ENCODE measurements around the gene GPR84. TPM values are rescaled to one million over a fixed set of nuclear protein-coding genes. Genes with fewer than 3 reads are reported as not detected.
A peak's percentile ranks its signal among the peaks of the same experiment; 100 is the strongest.
"Not testable (repeated sequence)": the region's sequence is repeated elsewhere in the genome, so short reads cannot be mapped to it uniquely, and the experiment has no call there.

GPR84 gene
- total and polyA plus RNA-seq, 5 donors = 0.20 to 0.71 (median 0.40) TPM

GRCh38 chr12:54360717-54361456 lies 3.4 kb downstream of the GPR84 start:
- H3K9me3 ChIP-seq (ENCODE audit: control insufficient read depth, low read length) = no peaks in the 10 kb centered on the region
- H3K4me1 ChIP-seq (ENCODE audit: control insufficient read depth, insufficient read depth, low read length) = peaks cover 3% of the 10 kb centered on the region
- no peak overlapping the region for H3K27ac ChIP-seq (ENCODE audit: low read length)
- ATAC-seq = no peak
- DNase-seq = peak; percentile 61 to 91 (median 84)
- no peak overlapping the region for H3K4me3 ChIP-seq (ENCODE audit: low read length)
- intact Hi-C loops (cut with DNase I) = loop anchor here (5.0 to 10.0 kb wide), 6 partner anchors 66 to 346 kb away; partner anchors contain the start of genes CBX5 (in 1 of the 4) and HNRNPA1 (in 1 of the 4)
- no peaks in the 10 kb centered on the region for H3K27me3 ChIP-seq (ENCODE audit: control insufficient read depth, insufficient read depth)
- 66% methylated on average over 16 of the region's 16 CpGs for WGBS

GRCh38 chr12:54359762-54360351 lies 4.4 kb downstream of the GPR84 start:
- intact Hi-C loops (cut with DNase I) = loop anchor here (5.0 to 10.0 kb wide), 6 partner anchors 65 to 345 kb away; partner anchors contain the start of genes CBX5 (in 1 of the 4) and HNRNPA1 (in 1 of the 4)
- ATAC-seq (no peak), DNase-seq (no peak)
- WGBS = 49% methylated on average over 9 of the region's 9 CpGs
- Histone ChIP-seq H3K4me3 (ENCODE audit: low read length) (peak overlapping the region; percentile 63), H3K27me3 (ENCODE audit: control insufficient read depth, insufficient read depth) (no peaks in the 10 kb centered on the region), H3K27ac (ENCODE audit: low read length) (peak overlapping the region; percentile 92), H3K4me1 (ENCODE audit: control insufficient read depth, insufficient read depth, low read length) (peaks cover 3% of the 10 kb centered on the region), H3K9me3 (ENCODE audit: control insufficient read depth, low read length) (no peaks in the 10 kb centered on the region)

GRCh38 chr12:54358945-54359761 lies 5.1 kb downstream of the GPR84 start:
- WGBS = under 1% methylated on average over 40 of the region's 40 CpGs
- intact Hi-C loops (cut with DNase I) = no loop called here
- Histone ChIP-seq H3K27me3 (ENCODE audit: control insufficient read depth, insufficient read depth) (no peaks in the 10 kb centered on the region), H3K9me3 (ENCODE audit: control insufficient read depth, low read length) (no peaks in the 10 kb centered on the region), H3K4me1 (ENCODE audit: control insufficient read depth, insufficient read depth, low read length) (peaks cover 3% of the 10 kb centered on the region), H3K4me3 (ENCODE audit: low read length) (peak overlapping the region; percentile 63), H3K27ac (ENCODE audit: low read length) (peak overlapping the region; percentile 92)
- peak; percentile 97 to 98 for ATAC-seq
- peak; percentile 96 to 98 (median 97) for DNase-seq

GRCh38 chr12:54358191-54358944 lies 5.9 kb downstream of the GPR84 start:
- no peaks in the 10 kb centered on the region for H3K27me3 ChIP-seq (ENCODE audit: control insufficient read depth, insufficient read depth)
- peak overlapping the region; percentile 61 for H3K27ac ChIP-seq (ENCODE audit: low read length)
- WGBS = 6% methylated on average over 15 of the region's 15 CpGs
- ATAC-seq (no peak), DNase-seq (no peak)
- peak overlapping the region; percentile 63 for H3K4me3 ChIP-seq (ENCODE audit: low read length)
- H3K9me3 ChIP-seq (ENCODE audit: control insufficient read depth, low read length) = no peaks in the 10 kb centered on the region
- peaks cover 3% of the 10 kb centered on the region for H3K4me1 ChIP-seq (ENCODE audit: control insufficient read depth, insufficient read depth, low read length)
- intact Hi-C loops (cut with DNase I) = no loop called here

- intact Hi-C loops (cut with DNase I) = no loop called here
- Histone ChIP-seq H3K27ac (ENCODE audit: low read length) (no peak overlapping the region), H3K9me3 (ENCODE audit: control insufficient read depth, low read length) (no peaks in the 10 kb centered on the region), H3K27me3 (ENCODE audit: control insufficient read depth, insufficient read depth) (no peaks in the 10 kb centered on the region), H3K4me3 (ENCODE audit: low read length) (no peak overlapping the region), H3K4me1 (ENCODE audit: control insufficient read depth, insufficient read depth, low read length) (peaks cover 4% of the 10 kb centered on the region)
- DNase-seq = no peak
- WGBS = 48% methylated on average over 2 of the region's 2 CpGs
- no peak for ATAC-seq
These were observed 6.6 kb downstream of the GPR84 start for GRCh38 chr12:54357506-54358190.

GRCh38 chr12:54356951-54357356 lies 7.3 kb downstream of the GPR84 start:
- Histone ChIP-seq H3K27me3 (ENCODE audit: control insufficient read depth, insufficient read depth) (no peaks in the 10 kb centered on the region), H3K4me1 (ENCODE audit: control insufficient read depth, insufficient read depth, low read length) (peaks cover 7% of the 10 kb centered on the region), H3K4me3 (ENCODE audit: low read length) (no peak overlapping the region), H3K9me3 (ENCODE audit: control insufficient read depth, low read length) (no peaks in the 10 kb centered on the region), H3K27ac (ENCODE audit: low read length) (no peak overlapping the region)
- DNase-seq (no peak), ATAC-seq (no peak)
- intact Hi-C loops (cut with DNase I) = no loop called here
- WGBS = 85% methylated on average over 4 of the region's 4 CpGs

GRCh38 chr12:54356228-54356627 lies 8.1 kb downstream of the GPR84 start:
- 84% methylated on average over 3 of the region's 3 CpGs for WGBS
- DNase-seq (no peak), ATAC-seq (no peak)
- no peaks in the 10 kb centered on the region for H3K9me3 ChIP-seq (ENCODE audit: control insufficient read depth, low read length)
- no peak overlapping the region for H3K4me3 ChIP-seq (ENCODE audit: low read length)
- H3K27ac ChIP-seq (ENCODE audit: low read length) = no peak overlapping the region
- intact Hi-C loops (cut with DNase I) = no loop called here
- peaks cover 8% of the 10 kb centered on the region for H3K4me1 ChIP-seq (ENCODE audit: control insufficient read depth, insufficient read depth, low read length)
- H3K27me3 ChIP-seq (ENCODE audit: control insufficient read depth, insufficient read depth) = no peaks in the 10 kb centered on the region

GRCh38 chr12:54355104-54355815 lies 9.0 kb downstream of the GPR84 start:
- Histone ChIP-seq H3K4me1 (ENCODE audit: control insufficient read depth, insufficient read depth, low read length) (peaks cover 8% of the 10 kb centered on the region), H3K4me3 (ENCODE audit: low read length) (no peak overlapping the region), H3K9me3 (ENCODE audit: control insufficient read depth, low read length) (no peaks in the 10 kb centered on the region), H3K27ac (ENCODE audit: low read length) (no peak overlapping the region), H3K27me3 (ENCODE audit: control insufficient read depth, insufficient read depth) (no peaks in the 10 kb centered on the region)
- intact Hi-C loops (cut with DNase I) = no loop called here
- DNase-seq (no peak), ATAC-seq (no peak)
- 66% methylated on average over 6 of the region's 6 CpGs for WGBS

GRCh38 chr12:54354271-54354670 lies 10.0 kb downstream of the GPR84 start:
- ATAC-seq; H3K4me3 ChIP-seq (ENCODE audit: low read length); DNase-seq; H3K27me3 ChIP-seq (ENCODE audit: control insufficient read depth, insufficient read depth); H3K9me3 ChIP-seq (ENCODE audit: control insufficient read depth, low read length); intact Hi-C loops (cut with DNase I); H3K27ac ChIP-seq (ENCODE audit: low read length); H3K4me1 ChIP-seq (ENCODE audit: control insufficient read depth, insufficient read depth, low read length): not testable (repeated sequence)
- WGBS = 76% methylated on average over 7 of the region's 7 CpGs

All from right cardiac atrium (tissue), 5 donors.